Activated T-cell treated with anti-CD3 and anti-CD28 coated beads, Interleukin-2, amount 50 U/mL, for 72 hours (primary cell): ENCODE measurements around the gene YPEL5. TPM values are rescaled to one million over a fixed set of nuclear protein-coding genes. Genes with fewer than 3 reads are reported as not detected.
A peak's percentile ranks its signal among the peaks of the same experiment; 100 is the strongest.

Experiments
- ATAC-seq, 2 donors: fragments of 150-1000 bp; cut with Tn5 transposase; replicated peaks in 1 of 2; 2 replicates each; pipeline ENCODE4 v1.10.0; 2021; ENCODE audit warnings: moderate library complexity in 2 of 2, mild to moderate bottlenecking in 1 of 2
- DNase-seq, 2 donors: peaks; one replicate each; pipeline ENCODE4 v3.0.0; 2021 to 2022; ENCODE audit warnings: mixed read lengths in 1 of 2
- H3K27ac Mint-ChIP-seq: one replicate; pipeline ENCODE4 v1.8.0; 2022; ENCODE audit warnings: mild to moderate bottlenecking, moderate library complexity, mixed read lengths
- H3K27me3 Mint-ChIP-seq: one replicate; pipeline ENCODE4 v1.8.0; 2022; ENCODE audit warnings: low read depth, mixed read lengths
- H3K36me3 Mint-ChIP-seq, 2 donors: one replicate each; pipeline ENCODE4 v1.8.0; 2022; ENCODE audit warnings: mixed read lengths in 2 of 2, mild to moderate bottlenecking in 1 of 2; ENCODE audit not compliant: insufficient read depth in 2 of 2
- H3K4me1 Mint-ChIP-seq: one replicate; pipeline ENCODE4 v1.8.0; 2022; ENCODE audit warnings: low read depth, mixed read lengths
- H3K4me3 Mint-ChIP-seq, 2 donors: one replicate each; pipeline ENCODE4 v1.8.0; 2022; ENCODE audit warnings: mild to moderate bottlenecking in 2 of 2, mixed read lengths in 2 of 2, moderate library complexity in 2 of 2
- H3K9me3 Mint-ChIP-seq, 2 donors: one replicate each; pipeline ENCODE4 v1.8.0; 2022; ENCODE audit warnings: mixed read lengths in 2 of 2
- total RNA-seq, 2 donors: library from RNA; stranded (reverse); gene quantifications; one replicate each; pipeline ENCODE4 v1.2.3, GENCODE V29; 2022

YPEL5 gene
- total RNA-seq, 2 donors from 2014 or later = 93.3 to 94.3 TPM

- Mint-ChIP-seq H3K27ac (peak overlapping the region; percentile 97), H3K27me3 (no peaks in the 10 kb centered on the region), H3K4me3 (peak overlapping the region; percentile 87 to 97), H3K4me1 (peaks cover 57% of the 10 kb centered on the region), H3K9me3 (no peaks in the 10 kb centered on the region), H3K36me3 (peaks cover 0 to 8% of the 10 kb centered on the region in 2 donors)
- no peak for DNase-seq
- no peak for ATAC-seq
Measured at GRCh38 chr2:30145826-30146336, 926 bp upstream of the YPEL5 start.

GRCh38 chr2:30147196-30147714 lies 448 bp downstream of the YPEL5 start:
- Mint-ChIP-seq H3K27ac (no peak overlapping the region), H3K4me3 (peak overlapping the region; percentile 85 to 94), H3K4me1 (peaks cover 63% of the 10 kb centered on the region), H3K9me3 (no peaks in the 10 kb centered on the region), H3K36me3 (peaks cover 0 to 8% of the 10 kb centered on the region in 2 donors), H3K27me3 (no peaks in the 10 kb centered on the region)
- DNase-seq = peak; percentile 44 to 54
- peak; percentile 1 to 2 for ATAC-seq

- Mint-ChIP-seq H3K4me1 (peaks cover 68% of the 10 kb centered on the region), H3K9me3 (no peaks in the 10 kb centered on the region), H3K27ac (peak overlapping the region; percentile 85), H3K4me3 (peak overlapping the region; percentile 85 to 94), H3K27me3 (no peaks in the 10 kb centered on the region), H3K36me3 (peaks cover 0 to 8% of the 10 kb centered on the region in 2 donors)
- DNase-seq (peak; percentile 84 to 87), ATAC-seq (peak in 1 of 2 donors; percentile 9)
Measured at GRCh38 chr2:30147715-30148610, 1.2 kb downstream of the YPEL5 start.

- no peak for ATAC-seq
Measured at GRCh38 chr2:30148850-30149249, 2.0 kb downstream of the YPEL5 start.

GRCh38 chr2:30149513-30149912 lies 2.7 kb downstream of the YPEL5 start:
- no peak overlapping the region for H3K27ac Mint-ChIP-seq
- no peaks in the 10 kb centered on the region for H3K27me3 Mint-ChIP-seq
- peak overlapping the region; percentile 37 to 94 for H3K4me3 Mint-ChIP-seq
- H3K9me3 Mint-ChIP-seq = no peaks in the 10 kb centered on the region
- peaks cover 2 to 10% of the 10 kb centered on the region in 2 donors for H3K36me3 Mint-ChIP-seq
- no peak for DNase-seq
- no peak for ATAC-seq
- H3K4me1 Mint-ChIP-seq = peaks cover 66% of the 10 kb centered on the region

More at GRCh38 chr2:30148850-30149249, 2.0 kb downstream of the YPEL5 start:
- Mint-ChIP-seq H3K27ac (no peak overlapping the region), H3K4me1 (peaks cover 71% of the 10 kb centered on the region), H3K36me3 (peaks cover 0 to 8% of the 10 kb centered on the region in 2 donors), H3K4me3 (peak overlapping the region; percentile 85 to 94), H3K27me3 (no peaks in the 10 kb centered on the region), H3K9me3 (no peaks in the 10 kb centered on the region)
- DNase-seq = no peak

GRCh38 chr2:30149976-30150375 lies 3.2 kb downstream of the YPEL5 start:
- DNase-seq = no peak

GRCh38 chr2:30150786-30151185 lies 4.0 kb downstream of the YPEL5 start:
- ATAC-seq (no peak), DNase-seq (no peak)
- Mint-ChIP-seq H3K4me3 (peak overlapping the region in 1 of 2 donors; percentile 7), H3K9me3 (no peaks in the 10 kb centered on the region), H3K27me3 (no peaks in the 10 kb centered on the region), H3K27ac (peak overlapping the region; percentile 42), H3K4me1 (peaks cover 68% of the 10 kb centered on the region), H3K36me3 (peaks cover 2 to 10% of the 10 kb centered on the region in 2 donors)

More at GRCh38 chr2:30149976-30150375, 3.2 kb downstream of the YPEL5 start:
- Mint-ChIP-seq H3K4me3 (peak overlapping the region; percentile 37 to 94), H3K36me3 (peaks cover 2 to 10% of the 10 kb centered on the region in 2 donors), H3K4me1 (peaks cover 66% of the 10 kb centered on the region), H3K27ac (peak overlapping the region; percentile 44), H3K9me3 (no peaks in the 10 kb centered on the region), H3K27me3 (no peaks in the 10 kb centered on the region)
- no peak for ATAC-seq

- peaks cover 79% of the 10 kb centered on the region for H3K4me1 Mint-ChIP-seq
- no peak overlapping the region for H3K27ac Mint-ChIP-seq
- H3K27me3 Mint-ChIP-seq = no peaks in the 10 kb centered on the region
- no peak overlapping the region for H3K4me3 Mint-ChIP-seq
- no peak for DNase-seq
- H3K36me3 Mint-ChIP-seq = peaks cover 2 to 12% of the 10 kb centered on the region in 2 donors
- no peaks in the 10 kb centered on the region for H3K9me3 Mint-ChIP-seq
- ATAC-seq = no peak
Measured at GRCh38 chr2:30152385-30152784, 5.6 kb downstream of the YPEL5 start.

GRCh38 chr2:30155202-30155601 lies 8.4 kb downstream of the YPEL5 start:
- Mint-ChIP-seq H3K9me3 (no peaks in the 10 kb centered on the region), H3K27me3 (no peaks in the 10 kb centered on the region), H3K4me1 (peaks cover 66% of the 10 kb centered on the region), H3K36me3 (peaks cover 2 to 17% of the 10 kb centered on the region in 2 donors), H3K27ac (no peak overlapping the region), H3K4me3 (no peak overlapping the region)
- DNase-seq = no peak
- ATAC-seq = no peak

- ATAC-seq (peak; percentile 54 to 79), DNase-seq (no peak)
- Mint-ChIP-seq H3K9me3 (no peaks in the 10 kb centered on the region), H3K4me1 (peaks cover 59% of the 10 kb centered on the region), H3K27ac (peak overlapping the region; percentile 74), H3K36me3 (peaks cover 2 to 17% of the 10 kb centered on the region in 2 donors), H3K27me3 (no peaks in the 10 kb centered on the region), H3K4me3 (peak overlapping the region in 1 of 2 donors; percentile 26)
Measured at GRCh38 chr2:30155889-30156658, 9.3 kb downstream of the YPEL5 start.

GRCh38 chr2:30157616-30158015 lies 10.8 kb downstream of the YPEL5 start:
- Mint-ChIP-seq H3K9me3 (no peaks in the 10 kb centered on the region), H3K36me3 (peaks cover 2 to 18% of the 10 kb centered on the region in 2 donors), H3K27me3 (no peaks in the 10 kb centered on the region), H3K4me1 (peaks cover 58% of the 10 kb centered on the region), H3K27ac (peak overlapping the region; percentile 82), H3K4me3 (peak overlapping the region in 1 of 2 donors; percentile 61)
- DNase-seq (no peak), ATAC-seq (peak; percentile 39 to 49)

GRCh38 chr2:30159766-30160165 lies 13.0 kb downstream of the YPEL5 start:
- no peak overlapping the region for H3K4me3 Mint-ChIP-seq
- peaks cover 0 to 16% of the 10 kb centered on the region in 2 donors for H3K36me3 Mint-ChIP-seq
- peaks cover 50% of the 10 kb centered on the region for H3K4me1 Mint-ChIP-seq

More at GRCh38 chr2:30159766-30160165, 13.0 kb downstream of the YPEL5 start:
- DNase-seq (no peak), ATAC-seq (no peak)
- Mint-ChIP-seq H3K27me3 (no peaks in the 10 kb centered on the region), H3K9me3 (no peaks in the 10 kb centered on the region), H3K27ac (no peak overlapping the region)
